HG02943 (cell line): Measurements from ENCODE around the gene FILIP1L.

Source experiments
- ATAC-seq: cut with Tn5 transposase; IDR thresholded peaks from one replicate; pipeline ENCODE4 v1.9.1; 2021; ENCODE audit warnings: mild to moderate bottlenecking, low read depth, moderate library complexity; ENCODE audit not compliant: unreplicated experiment

Gene FILIP1L

DNA sequence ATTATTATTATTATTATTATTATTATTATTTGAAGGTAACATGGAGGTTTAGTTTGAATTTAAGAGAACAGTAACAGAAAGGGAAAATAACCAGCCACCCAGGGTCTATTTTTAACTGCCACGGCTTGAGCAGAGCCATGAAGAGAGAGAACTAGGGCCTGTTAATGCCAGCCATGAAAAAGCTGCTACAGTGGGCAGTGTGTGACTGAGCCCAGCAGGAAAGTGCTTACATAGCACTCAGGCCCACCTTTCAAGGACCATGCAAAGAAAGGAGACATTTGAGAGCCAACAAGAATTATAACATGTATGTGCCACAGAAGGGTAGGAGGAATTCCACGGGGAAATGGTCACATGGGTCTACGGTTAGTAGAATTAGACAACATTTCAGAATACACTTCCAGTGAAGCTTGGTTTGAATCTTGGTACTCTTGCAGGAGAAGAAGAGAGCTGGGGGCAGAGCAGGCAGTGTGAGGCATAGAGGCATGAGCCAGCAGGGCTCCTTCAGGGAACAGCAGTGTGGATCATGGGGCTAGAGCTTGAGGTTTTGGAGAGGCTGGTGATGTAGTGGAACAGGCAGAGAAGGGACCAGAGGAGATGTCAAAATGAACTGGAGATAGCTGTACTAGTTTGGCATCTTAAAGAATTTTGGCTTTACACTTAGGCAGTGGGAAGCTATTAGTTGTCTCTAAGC, 155.9 kb downstream of the FILIP1L start:
- ATAC-seq: no peak

DNA sequence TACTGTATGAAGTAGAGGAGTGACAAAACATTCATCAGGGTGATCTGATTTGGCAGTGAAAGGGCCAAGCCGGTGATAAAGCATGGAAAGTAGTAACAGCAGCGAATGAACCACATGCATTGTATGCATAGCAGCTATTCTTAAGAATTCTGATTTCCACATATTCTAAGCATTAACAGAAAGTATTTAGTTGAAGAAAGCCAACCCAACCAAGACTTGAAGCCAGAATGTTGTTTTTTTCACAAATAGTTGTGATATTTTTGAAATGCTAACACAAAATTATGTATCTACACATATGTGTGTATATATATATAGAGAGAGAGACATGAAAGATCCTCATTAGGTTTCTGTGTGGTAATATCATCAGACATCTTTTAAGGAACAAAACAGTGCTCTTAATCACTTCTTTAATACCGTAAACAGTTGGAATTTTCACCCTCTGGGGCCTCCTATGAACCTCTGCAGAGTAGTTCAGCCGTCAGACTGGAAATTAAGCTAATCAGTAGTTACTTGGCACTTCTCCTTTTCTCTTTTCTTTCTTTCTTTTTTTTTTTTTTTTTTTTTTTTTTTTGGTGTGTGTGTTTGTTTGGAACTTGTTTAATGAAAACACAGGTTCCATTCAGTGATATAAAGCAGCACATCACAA, 157.0 kb downstream of the FILIP1L start:
- no peak for ATAC-seq

DNA sequence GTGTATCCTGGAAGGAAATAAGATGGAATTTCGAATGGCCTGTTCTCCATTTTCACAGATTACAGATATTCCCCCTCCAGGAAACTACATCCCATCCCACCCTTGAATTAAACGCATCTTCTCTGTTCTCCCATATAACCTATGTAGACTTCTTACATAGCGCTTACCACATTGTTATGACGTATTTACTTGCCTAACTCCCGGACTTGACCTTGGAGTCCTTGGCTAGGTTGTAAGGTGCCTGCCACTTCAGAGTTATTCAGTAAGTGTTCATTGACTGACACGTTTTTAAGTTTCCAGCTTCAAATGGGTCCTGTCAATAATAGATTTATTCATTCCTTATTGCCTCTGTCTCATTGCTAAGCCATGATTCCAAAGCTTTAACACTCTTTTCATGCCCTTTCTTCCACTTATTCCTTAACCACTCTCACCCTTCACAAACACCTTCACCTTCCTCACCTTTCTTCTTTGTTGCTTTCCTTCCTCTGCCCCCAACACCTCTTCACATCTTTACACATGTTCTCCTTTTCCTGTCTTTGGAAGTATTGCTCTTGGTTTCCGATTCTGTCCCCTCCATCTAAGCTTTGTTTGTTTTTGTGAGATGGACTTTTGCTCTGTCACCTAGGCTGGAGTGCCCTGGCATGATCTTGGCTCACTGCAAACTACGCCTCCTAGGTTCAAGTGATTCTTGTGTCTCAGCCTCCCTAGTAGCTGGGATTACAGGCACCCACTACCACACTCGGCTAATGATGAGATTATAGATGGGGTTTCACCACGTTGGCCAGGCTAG, 158.3 kb downstream of the FILIP1L start:
- no peak for ATAC-seq

DNA sequence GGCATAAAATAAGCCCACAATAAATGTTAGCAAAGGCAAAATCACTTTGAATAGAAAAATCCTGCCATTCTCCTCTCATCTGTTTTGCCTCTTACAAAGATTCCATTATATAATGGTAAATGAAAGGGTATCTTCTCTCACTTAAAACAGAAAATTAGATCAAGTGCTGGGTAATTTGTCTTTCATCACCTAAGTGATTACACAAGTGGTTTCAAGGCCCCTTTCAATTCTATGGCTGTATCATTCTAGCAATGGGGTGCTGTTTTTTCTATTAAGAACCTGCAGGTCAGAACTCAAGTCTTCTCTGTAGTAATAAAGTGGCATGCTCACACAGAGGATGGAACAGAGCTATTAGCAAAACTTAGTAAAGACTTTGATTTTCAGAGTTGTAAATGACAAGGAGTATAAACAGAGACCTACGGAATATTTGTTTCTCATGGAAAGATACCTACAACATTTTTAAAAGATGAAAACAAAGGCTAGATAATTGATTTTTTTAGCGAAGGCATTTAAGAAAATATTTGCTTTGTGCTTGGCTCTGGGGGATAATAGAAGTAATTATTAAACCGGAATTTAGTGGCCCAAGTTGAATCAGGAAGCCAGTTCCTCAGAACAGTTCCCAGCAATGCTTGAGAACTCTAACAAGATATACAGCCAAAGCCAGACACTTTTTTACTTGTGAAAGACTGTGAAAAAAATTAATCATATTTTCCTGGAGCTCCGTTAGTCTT, 159.2 kb downstream of the FILIP1L start:
- ATAC-seq: no peak

DNA sequence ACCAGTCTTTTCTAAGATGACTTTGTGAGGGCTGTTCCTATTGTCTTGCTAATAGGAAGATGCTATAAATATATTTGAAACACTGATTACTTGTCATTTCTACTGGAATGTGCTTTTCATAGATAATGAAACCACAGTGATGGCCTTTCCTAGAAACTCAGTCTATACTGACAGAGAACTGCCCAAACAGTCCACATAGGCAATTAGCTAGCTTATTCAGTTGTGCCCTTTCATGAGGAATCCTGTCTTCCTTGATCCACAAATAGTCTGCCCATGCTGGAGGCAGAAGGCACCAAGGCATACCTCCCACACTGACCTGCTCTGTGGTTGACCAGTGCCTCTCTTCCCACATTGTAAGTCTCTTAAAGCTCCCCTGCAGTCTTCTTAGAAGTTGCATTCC, 160.7 kb downstream of the FILIP1L start:
- ATAC-seq: no peak

DNA sequence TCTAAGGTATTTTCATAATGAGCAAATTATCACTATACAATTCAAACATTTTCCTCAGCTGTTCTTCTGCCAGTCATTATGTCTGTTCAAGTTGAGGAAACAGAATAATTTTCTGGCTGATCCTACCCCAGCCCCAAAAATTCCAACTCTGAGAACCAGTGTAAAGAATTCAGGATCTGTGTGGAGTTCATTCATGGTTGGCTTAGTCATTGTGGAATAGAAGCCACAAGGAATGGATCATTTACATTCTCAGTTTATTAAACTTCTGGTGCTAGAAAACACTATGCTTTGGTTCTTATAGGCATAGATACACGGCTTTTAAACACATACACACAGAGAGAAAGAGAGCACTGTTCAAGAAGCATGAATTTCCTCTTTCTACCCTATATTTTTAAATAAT, 162.0 kb downstream of the FILIP1L start:
- no peak for ATAC-seq

DNA sequence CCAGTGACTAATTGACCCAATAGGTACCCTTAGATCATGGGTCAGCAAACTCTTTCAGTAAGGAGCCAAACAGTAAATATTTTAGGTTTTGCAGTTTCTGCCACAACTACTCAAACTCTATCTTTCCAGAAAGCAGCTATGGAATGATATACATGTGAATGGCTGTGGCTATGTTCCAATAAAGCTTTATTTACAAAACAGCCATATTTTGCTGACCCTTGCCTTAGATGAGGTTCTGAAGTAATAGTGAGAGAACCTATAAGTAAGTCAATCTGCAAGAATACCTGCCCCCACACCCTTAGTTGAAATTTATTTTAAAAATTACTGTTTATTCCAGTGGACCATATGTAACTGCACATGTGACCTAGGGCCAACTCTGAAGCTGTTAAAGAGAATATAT, 162.6 kb downstream of the FILIP1L start:
- no peak for ATAC-seq

DNA sequence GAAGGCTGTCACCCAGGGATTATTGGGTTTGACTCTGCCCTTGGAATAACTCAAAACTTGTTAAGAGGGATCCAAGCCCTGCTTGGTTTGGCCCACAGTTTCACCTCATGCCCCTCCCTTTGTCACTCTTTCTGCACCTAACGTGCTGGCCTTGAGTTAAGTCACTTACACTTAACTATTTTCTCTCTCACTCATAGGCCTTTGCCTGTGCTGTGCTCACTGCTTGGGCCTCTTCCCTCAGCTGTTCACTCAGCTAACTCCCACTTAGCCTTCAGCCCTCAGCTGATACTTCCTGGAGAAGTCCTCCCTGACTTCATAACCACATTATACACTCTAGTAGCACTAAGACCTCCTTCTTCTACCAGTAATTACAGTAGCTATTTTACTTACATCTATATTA, 163.4 kb downstream of the FILIP1L start:
- ATAC-seq: no peak

DNA sequence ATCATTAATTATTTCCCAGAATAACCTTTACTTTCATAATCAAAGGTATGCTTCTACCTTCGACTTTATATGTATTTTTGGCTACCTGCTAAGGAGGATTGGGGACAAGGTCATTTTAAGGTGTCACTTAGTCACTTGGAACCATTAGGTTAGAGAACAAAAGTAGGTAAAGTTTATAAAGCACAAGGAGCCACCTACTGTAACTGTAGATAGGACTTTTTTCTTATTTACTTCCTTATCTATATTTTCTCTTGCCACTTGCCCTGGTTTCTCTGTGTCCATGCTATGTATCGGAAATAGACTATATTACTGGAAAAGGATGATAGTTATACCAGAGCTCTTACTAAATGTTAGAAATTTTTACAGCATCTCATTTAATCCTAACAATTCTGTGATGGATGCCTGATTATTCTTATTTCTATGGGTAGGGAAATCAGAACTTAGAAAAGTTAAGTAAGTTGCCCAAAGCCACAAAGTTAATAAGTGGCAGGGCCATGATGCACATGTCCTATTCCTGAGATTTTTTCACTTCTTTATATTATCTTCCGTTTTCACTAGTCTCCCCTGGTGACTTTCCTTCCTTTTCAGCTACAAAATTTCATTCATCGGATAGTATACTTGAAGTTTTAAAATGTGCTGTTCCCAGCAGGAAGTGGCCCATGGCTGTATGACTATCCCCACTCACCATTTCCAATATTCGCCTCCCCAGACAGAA, 164.2 kb downstream of the FILIP1L start:
- ATAC-seq: no peak

DNA sequence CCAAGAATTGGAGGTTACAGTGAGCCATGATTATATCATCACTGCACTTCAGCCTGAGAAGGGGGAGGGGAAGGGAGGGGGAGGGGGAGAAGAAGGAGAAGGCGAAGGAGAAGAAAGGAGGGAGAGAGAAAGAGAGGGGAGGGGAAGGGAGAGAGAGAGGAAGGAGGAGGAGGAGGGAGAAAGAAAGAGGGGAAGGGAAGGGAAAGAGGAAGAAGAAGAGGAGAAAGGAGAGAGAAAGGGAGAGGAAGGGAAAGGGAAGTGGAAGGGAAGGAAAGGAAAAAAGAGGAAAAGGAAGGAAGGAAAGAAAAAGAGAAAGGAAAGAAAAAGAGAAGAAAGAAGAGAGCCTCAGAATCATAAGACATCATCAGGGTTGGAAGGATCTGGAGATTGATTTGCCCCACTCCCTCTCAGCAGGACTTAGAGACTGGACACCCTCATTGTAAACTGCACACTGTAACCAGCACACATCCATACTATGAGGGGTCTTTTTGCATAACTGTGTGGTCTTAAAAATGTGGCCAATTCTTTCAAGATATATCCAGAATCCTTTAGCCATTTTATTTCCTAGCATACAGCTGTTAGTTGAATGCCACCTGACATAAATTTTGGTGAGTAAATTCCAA, 165.7 kb downstream of the FILIP1L start:
- no peak for ATAC-seq

DNA sequence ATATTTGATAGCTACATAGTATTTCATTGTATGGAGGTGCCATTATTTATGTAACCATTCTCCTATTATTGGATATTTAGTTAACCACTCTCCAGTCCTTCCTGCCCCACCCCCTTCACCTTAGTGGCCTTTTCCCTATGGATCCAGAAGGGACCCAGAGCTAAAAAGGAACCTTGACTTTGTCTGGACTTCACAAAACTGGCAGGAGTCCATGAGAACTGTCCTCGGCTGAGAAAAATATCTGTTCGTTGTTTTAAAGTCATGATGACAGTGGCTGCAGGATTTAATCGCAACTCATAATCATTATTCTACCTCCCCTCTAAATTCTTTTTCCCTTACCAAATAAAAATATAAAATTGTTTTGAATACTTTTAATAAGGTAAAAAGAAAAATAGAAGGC, 166.9 kb downstream of the FILIP1L start:
- no peak for ATAC-seq

DNA sequence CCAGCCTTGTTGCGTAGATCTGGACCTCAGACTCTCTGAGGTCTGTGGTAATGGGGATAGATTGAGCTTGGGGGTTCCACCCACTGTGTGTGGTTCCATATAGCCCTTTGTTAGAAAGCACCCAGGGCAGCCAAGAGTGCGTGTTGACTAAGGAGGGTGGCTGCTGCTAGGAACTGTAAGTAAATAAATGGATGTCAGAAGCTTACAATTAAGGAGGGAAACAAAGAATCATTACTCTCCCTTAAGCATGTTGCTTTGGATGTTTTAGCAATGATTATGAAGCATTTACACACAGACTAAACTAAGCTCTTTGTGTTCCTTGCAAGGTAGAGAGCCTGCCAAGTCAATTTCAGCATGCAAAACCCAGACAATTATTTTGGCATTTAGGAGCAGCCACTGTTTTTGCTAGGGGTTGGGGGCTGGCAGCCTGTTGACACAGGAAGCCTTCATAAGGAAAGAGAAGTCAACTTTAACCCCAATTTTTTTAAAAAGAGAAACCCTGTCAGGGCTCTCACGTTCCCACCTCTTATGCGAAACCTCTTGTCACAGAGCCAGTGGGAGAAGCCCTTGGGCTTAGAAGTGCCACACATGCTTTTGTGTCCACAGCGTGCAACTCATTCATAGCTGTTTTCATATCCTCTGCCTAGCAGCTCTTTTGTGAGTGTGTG, 168.8 kb downstream of the FILIP1L start:
- no peak for ATAC-seq

DNA sequence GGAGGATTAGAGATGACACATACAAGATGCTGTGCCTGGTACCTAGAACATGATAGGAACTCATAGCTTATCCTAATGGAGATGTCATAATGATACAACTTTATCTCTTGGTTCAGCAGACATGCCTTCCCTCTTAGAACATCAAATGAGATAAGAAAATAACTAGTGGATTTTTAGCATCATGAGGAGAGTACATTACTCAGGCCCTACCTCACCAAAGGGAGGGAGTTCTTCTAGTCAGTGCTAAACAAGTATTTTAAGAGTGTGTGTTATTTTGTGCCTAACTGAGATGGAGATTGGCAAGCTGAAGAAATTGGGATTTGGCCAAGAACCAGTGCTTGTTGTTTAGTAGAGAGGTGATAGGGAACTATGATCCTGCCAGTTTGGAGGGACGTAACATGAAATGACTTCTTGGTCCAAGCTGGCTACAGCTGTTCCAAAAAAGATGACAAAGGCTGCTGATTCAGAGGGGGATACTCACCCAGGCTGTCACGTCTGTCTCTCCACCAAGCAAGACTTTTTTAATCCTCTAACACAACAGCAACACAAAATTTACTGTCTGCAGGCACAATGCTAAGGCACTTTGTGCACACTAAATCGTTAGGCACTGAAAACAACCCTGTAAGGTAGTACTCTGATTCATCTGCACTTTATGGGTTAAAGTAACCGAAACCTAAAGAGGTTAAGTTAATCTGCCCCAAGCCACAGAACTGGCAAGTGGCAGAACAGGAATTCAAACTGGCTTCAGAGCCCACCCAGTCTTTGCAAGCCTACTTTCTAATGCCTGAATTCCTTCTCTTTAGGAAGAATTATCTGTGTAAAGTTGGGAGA, 170.2 kb downstream of the FILIP1L start:
- no peak for ATAC-seq

DNA sequence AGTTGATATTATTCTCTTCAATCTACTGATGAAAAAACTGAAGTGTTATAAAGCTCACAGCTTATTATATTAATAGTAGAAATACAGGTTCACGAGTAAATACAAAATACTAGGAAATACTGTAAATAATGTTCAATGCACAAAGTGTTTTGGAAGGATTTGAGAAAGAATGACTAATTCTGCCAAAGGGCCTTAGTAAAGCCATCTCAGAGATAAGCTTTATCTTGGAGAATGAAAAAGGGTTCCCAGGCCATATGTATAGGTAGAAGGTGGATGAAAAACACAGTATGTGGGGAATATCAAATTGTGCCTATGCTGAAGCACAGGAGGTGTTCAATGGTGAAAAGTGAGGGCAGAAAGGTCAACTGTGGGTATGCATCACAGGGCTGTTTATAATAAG, 173.1 kb downstream of the FILIP1L start:
- ATAC-seq: no peak

DNA sequence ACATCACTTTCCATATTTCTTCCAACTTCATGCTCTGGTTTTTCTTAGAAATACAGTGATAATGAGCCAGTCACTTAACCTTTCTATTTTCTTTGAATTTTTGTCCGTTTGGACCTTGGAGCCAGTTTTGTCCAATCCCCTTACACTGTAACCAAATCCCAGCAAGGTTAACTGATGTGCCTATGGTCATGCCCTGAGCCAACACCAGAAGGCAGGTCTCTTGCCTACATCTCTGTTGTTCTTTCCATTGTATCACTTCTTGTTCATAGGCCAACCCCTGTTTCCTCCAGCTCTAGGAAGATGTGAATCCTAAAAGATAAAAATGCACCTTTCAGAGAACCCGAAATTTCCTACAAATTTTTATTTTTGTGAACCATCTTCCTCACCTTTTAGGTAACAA, 174.0 kb downstream of the FILIP1L start:
- no peak for ATAC-seq

DNA sequence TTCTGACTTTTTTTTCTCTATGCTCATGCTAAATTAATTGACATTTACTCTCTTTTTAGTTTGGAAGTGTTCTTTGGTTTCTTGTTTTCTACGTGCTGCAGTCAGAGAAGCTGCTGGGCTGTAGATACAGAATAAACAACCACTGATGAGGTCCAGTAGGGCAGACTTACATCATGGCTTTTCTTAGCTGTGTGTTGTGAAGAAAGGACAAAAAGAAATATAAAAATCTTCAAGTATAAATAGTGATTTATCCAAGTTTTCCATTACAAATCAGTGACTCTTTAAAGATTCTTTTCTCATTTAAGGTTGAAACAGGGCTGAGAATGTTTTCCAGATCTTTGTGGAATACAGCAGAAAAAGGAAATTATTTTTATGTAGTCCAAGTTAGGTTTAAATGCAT, 174.4 kb downstream of the FILIP1L start:
- ATAC-seq: no peak

DNA sequence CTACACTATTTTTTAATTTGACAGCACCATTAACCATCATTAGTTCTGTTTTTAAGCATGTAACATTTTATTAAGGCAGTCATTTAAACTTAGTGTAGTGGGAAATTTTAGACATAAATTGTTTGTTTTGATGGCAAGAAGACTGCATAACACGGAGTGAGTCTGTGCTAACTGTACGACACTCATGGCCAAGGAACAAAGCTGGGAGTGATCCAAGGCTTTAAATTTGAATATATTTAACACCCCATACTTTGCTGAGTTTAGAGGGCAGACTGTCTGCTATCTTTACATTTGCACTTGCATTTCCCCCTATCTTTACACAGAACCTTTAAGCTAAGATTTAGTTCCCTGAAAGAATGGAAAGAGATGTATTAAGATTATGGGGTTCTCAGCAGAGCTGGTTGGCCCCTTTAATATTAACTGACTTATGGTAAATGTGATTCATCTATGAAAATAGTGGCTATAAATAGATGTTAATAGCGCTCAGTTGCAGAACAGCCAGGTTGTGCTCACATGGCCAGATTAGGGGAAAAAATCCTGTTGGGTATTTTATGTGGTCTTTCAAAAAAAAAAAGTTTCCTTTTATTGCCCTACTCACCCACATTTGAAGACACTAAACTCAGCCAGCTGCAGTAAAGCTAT, 175.9 kb downstream of the FILIP1L start:
- no peak for ATAC-seq
